Astrocyte of the spinal cord (primary cell): ENCODE measurements around the gene ACTN1.

ENCODE experiments used
- DNase-seq: peaks from one replicate; pipeline ENCODE4 v3.0.0; 2011; ENCODE audit warnings: low read depth, low spot score
- H3K4me3 ChIP-seq: 2 replicates; pipeline ENCODE4 v1.5.1; 2011; ENCODE audit warnings: low read depth, mild to moderate bottlenecking, low read length, moderate library complexity
- in situ Hi-C: cut with HindIII; loops from 2 replicates; pipeline ENCODE4 v1.10.0; 2017; ENCODE audit warnings: low sequenced_read_pairs
- TF ChIP-seq, protein P1 (sequence below): IDR thresholded peaks from 2 replicates; pipeline ENCODE4 v1.5.1; 2012; ENCODE audit warnings: low read depth, mild to moderate bottlenecking, low read length, inconsistent platforms

The ACTN1 gene

GRCh38 chr14:68884031-68885030 lies 94.8 kb downstream of the ACTN1 start:
- DNase-seq, result peak; percentile 92
- H3K4me3 ChIP-seq, result no peak overlapping the region
- in situ Hi-C loops, result no loop called here
- TF ChIP-seq, protein P1, sequence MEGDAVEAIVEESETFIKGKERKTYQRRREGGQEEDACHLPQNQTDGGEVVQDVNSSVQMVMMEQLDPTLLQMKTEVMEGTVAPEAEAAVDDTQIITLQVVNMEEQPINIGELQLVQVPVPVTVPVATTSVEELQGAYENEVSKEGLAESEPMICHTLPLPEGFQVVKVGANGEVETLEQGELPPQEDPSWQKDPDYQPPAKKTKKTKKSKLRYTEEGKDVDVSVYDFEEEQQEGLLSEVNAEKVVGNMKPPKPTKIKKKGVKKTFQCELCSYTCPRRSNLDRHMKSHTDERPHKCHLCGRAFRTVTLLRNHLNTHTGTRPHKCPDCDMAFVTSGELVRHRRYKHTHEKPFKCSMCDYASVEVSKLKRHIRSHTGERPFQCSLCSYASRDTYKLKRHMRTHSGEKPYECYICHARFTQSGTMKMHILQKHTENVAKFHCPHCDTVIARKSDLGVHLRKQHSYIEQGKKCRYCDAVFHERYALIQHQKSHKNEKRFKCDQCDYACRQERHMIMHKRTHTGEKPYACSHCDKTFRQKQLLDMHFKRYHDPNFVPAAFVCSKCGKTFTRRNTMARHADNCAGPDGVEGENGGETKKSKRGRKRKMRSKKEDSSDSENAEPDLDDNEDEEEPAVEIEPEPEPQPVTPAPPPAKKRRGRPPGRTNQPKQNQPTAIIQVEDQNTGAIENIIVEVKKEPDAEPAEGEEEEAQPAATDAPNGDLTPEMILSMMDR, result no peak

GRCh38 chr14:68882235-68882634 lies 96.9 kb downstream of the ACTN1 start:
- in situ Hi-C loops, result no loop called here
- TF ChIP-seq, protein P1, result no peak
- no peak for DNase-seq
- no peak overlapping the region for H3K4me3 ChIP-seq

DNA sequence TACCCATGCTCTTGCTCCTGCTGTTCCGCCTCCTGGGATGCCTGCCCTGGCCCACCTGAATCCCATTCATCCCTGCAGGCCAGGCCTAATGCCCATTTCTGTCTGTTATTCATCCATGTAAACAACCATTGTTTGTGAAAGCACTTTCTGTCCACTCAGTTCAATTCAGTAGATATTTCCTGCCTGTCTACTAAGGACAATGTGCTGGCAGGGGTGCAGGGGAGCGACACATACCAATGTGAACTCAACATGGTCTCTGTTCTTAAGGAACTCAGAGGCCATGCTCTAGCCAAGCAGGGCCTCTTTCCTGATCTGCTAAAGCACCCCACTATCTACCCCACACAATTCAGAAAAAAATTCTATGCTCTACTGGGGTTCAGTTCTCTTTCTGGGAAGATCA lies 97.7 kb downstream of the ACTN1 start:
- in situ Hi-C loops, result no loop called here
- no peak for DNase-seq
- TF ChIP-seq, protein P1, result no peak
- H3K4me3 ChIP-seq, result no peak overlapping the region

GRCh38 chr14:68880581-68881105 lies 98.5 kb downstream of the ACTN1 start:
- TF ChIP-seq, protein P1, result no peak
- DNase-seq, result no peak
- no peak overlapping the region for H3K4me3 ChIP-seq
- in situ Hi-C loops, result no loop called here

DNA sequence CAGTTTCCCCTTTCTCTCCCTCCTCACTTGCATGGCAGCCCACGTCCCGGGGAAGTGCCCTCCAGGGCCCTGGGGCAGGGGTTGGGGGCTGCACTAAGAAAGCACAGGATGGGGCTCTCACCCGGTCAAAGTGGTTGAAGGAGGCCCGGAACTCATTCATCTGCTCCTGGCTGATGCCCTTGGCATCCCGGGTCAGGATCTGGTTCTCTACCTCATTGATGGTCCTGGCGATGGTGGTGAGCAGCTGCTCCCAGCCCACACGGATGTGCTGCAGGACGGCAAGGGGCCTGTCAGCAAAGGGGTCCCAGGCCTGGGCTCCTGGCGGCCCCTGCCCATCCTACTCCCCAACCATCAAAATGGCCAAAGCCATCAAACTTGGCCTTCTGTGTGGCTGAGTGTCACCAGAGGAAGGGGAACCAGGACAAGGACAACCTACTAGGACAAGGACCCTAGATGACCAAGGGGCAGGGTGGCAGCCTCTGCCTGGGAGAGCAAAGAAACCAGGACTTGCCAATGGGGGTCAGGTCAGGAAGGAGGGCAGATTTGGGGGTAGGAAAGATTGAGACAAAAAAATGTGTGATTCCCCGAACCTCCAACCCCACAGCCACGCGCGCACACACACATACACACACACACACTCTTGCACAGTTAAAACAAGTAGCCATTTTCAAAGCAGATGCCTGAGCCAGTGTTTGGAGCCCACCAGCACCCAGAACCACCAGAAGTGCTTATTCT lies 99.1 kb downstream of the ACTN1 start:
- no peak for DNase-seq
- TF ChIP-seq, protein P1, result no peak
- in situ Hi-C loops, result no loop called here
- no peak overlapping the region for H3K4me3 ChIP-seq

GRCh38 chr14:68879321-68879781 lies 99.8 kb downstream of the ACTN1 start:
- TF ChIP-seq, protein P1, result no peak
- in situ Hi-C loops, result no loop called here
- no peak overlapping the region for H3K4me3 ChIP-seq
- DNase-seq, result no peak
